ENCODE data around the gene SMIM3.

DNA sequence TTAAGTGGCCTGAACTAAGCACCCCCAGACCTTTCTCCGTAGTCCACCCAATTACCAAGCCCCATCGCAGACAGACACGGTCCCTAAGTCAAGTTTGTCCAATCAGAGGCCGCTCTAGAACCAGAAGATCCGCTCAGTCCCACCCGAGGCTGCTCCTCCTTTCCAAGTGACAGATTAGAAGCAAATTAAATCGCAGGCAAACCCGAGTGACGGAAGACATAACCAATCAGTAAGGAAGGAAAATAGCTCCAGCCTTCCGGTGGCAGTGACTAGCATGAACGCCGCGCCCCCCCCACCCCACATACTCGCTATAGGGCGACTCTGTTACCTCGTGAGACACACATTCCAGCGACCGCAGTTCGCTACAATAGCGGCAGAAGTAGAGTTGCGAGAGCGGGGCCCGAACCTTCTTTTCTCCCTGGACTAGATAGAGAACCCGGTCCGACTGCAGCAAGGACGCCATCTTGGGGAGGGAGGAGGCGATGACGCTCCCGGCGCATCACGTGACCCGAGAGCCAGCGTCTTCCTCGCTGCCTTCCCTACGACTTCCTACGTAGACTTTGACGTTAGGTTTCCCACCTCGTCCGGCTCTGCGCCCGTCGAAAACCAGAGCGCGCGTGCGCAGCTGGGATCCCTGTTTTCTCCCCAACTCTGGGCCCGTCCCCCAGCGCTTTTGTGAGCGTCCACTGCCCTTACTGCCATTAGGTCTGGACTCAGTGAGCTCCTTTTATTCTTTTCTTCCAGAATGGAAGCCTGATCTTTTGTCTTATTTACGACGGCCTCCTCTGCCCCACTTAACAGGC, 19.8 kb upstream of the SMIM3 start, which contains the start of gene DCTN4:
- TF ChIP-seq, protein P1, sequence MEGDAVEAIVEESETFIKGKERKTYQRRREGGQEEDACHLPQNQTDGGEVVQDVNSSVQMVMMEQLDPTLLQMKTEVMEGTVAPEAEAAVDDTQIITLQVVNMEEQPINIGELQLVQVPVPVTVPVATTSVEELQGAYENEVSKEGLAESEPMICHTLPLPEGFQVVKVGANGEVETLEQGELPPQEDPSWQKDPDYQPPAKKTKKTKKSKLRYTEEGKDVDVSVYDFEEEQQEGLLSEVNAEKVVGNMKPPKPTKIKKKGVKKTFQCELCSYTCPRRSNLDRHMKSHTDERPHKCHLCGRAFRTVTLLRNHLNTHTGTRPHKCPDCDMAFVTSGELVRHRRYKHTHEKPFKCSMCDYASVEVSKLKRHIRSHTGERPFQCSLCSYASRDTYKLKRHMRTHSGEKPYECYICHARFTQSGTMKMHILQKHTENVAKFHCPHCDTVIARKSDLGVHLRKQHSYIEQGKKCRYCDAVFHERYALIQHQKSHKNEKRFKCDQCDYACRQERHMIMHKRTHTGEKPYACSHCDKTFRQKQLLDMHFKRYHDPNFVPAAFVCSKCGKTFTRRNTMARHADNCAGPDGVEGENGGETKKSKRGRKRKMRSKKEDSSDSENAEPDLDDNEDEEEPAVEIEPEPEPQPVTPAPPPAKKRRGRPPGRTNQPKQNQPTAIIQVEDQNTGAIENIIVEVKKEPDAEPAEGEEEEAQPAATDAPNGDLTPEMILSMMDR (conservative IDR thresholded peaks at IDR 0.05; ENCODE audit: low read depth, low read length), result no peak
- TF ChIP-seq EZH2 (IDR thresholded peaks at IDR 0.05; ENCODE audit: borderline replicate concordance, low read depth, low read length, poor library complexity, severe bottlenecking), result no peak
